ENCODE measurements around the gene RCOR1. TPM values are rescaled to one million over a fixed set of nuclear protein-coding genes. Genes with fewer than 3 reads are reported as not detected.

The RCOR1 gene
- total and polyA plus RNA-seq, 2 of the 8 experiments (the other 6 are each of a cell fraction or from before 2014, with no cell fraction given), result 12.3 to 26.3 TPM

- H4K5ac ChIP-seq (ENCODE audit: insufficient read length, low read depth, low read length), result no peak overlapping the region
- no peak overlapping the region for H3K27ac ChIP-seq (ENCODE audit: low read depth, low read length)
- no peak overlapping the region for H2AFZ ChIP-seq (ENCODE audit: low read length)
- CTCF ChIA-PET (ENCODE audit: partially characterized antibody), result interaction anchor here (0.8 kb wide), 1 partner anchor 22 kb away, joined by 7 read pairs; no protein-coding TSS in a partner anchor
- H3K79me2 ChIP-seq (ENCODE audit: control insufficient read depth in 1 of 2, insufficient read depth in 2 of 2, low read length in 2 of 2), result peaks cover 0 to 51% of the 10 kb centered on the region in 2 experiments; a peak in 3 of 4 replicates
- H2BK5ac ChIP-seq (ENCODE audit: low read depth, low read length), result no peak overlapping the region
- POLR2A ChIA-PET (ENCODE audit: partially characterized antibody), result interaction anchor here (1.0 kb wide), 1 partner anchor 10 kb away, joined by 3 read pairs; no protein-coding TSS in a partner anchor
- H3K18ac ChIP-seq (ENCODE audit: extremely low read depth, low read length), result no peak overlapping the region
- H3K56ac ChIP-seq (replicated peaks; ENCODE audit: insufficient read length, low read depth, low read length), result no peak overlapping the region
- H3K4ac ChIP-seq (replicated peaks; ENCODE audit: insufficient read length, low read depth, low read length), result no peak overlapping the region
- no peaks in the 10 kb centered on the region for H3K27me3 ChIP-seq (replicated peaks in 1 of 4; ENCODE audit: control insufficient read depth in 3 of 4, extremely low read depth in 1 of 4, insufficient read depth in 3 of 4, low read length in 3 of 4)
- H3K4me1 ChIP-seq (replicated peaks in 1 of 4; ENCODE audit: control insufficient read depth in 3 of 4, insufficient read depth in 4 of 4, low read length in 3 of 4), result no peaks in the 10 kb centered on the region
- 93% methylated on average over 5 of the region's 5 CpGs; no CpG with 5 or more reads in 1 of the 2 experiments for WGBS, 2 experiments (ENCODE audit: extremely low coverage in 1 of 2, insufficient coverage in 1 of 2, insufficient read length in 1 of 2, insufficient replicate concordance in 2 of 2, low coverage in 1 of 2, low lambda C conversion rate in 2 of 2, missing lambda C conversion rate in 1 of 2)
- H2BK12ac ChIP-seq (ENCODE audit: low read depth, low read length), result no peak overlapping the region
- H3K36me3 ChIP-seq (ENCODE audit: control insufficient read depth in 2 of 4, insufficient read depth in 4 of 4, low read length in 3 of 4), result peaks cover 0 to 4% (median 0%) of the 10 kb centered on the region in 4 experiments; a peak in 2 of 8 replicates
- H3K14ac ChIP-seq (ENCODE audit: insufficient read length), result no peak overlapping the region
- H4K20me1 ChIP-seq (replicated peaks in 1 of 2; ENCODE audit: control insufficient read depth in 1 of 2, insufficient read depth in 2 of 2, low read length in 2 of 2), result peaks cover 0 to 1% of the 10 kb centered on the region in 2 experiments
- H2AK5ac ChIP-seq (ENCODE audit: low read depth, low read length), result no peak overlapping the region
- H3K23ac ChIP-seq (ENCODE audit: insufficient read length), result no peak overlapping the region
- FAIRE-seq (no peak), DNase-seq (ENCODE audit: low read depth in 1 of 2, low spot score in 2 of 2) (no peak)
- H4K91ac ChIP-seq (replicated peaks; ENCODE audit: insufficient read length, low read length), result no peak overlapping the region
- H3K4me3 ChIP-seq (ENCODE audit: extremely low read depth in 1 of 4, insufficient read depth in 2 of 4, low read depth in 3 of 4, low read length in 4 of 4), result no peak overlapping the region
- H3K23me2 ChIP-seq (ENCODE audit: low read depth, low read length), result no peaks in the 10 kb centered on the region
- no peaks in the 10 kb centered on the region; the same call in 1 of the 2 replicates for H3K79me1 ChIP-seq (ENCODE audit: low read depth, low read length)
- no peak overlapping the region for H2BK120ac ChIP-seq (replicated peaks; ENCODE audit: low read depth, low read length)
- no peak overlapping the region for H3K4me2 ChIP-seq (ENCODE audit: insufficient read depth in 1 of 2, low read depth in 2 of 2, low read length in 2 of 2)
- no peak overlapping the region for H3K9ac ChIP-seq (replicated peaks in 1 of 4; ENCODE audit: extremely low read depth in 1 of 4, low read depth in 3 of 4, low read length in 3 of 4)
- H2BK15ac ChIP-seq (ENCODE audit: low read length), result no peak overlapping the region
- H4K8ac ChIP-seq (ENCODE audit: extremely low read depth, insufficient read depth, low read length), result no peak overlapping the region
- H2BK20ac ChIP-seq (ENCODE audit: low read length), result no peak overlapping the region
- peaks cover 4 to 5% of the 10 kb centered on the region in 2 experiments; a peak in 3 of 4 replicates for H3K9me3 ChIP-seq (ENCODE audit: insufficient read depth in 2 of 2, low read depth in 1 of 2, low read length in 1 of 2)
- no peak for TF ChIP-seq JUND (IDR thresholded peaks at IDR 0.05; ENCODE audit: low read length)
- no peak for TF ChIP-seq GABPA (IDR thresholded peaks at IDR 0.05; ENCODE audit: borderline replicate concordance, insufficient read depth, low read length)
- no peak for TF ChIP-seq KDM5A (IDR thresholded peaks at IDR 0.05; ENCODE audit: low read length)
- TF ChIP-seq, protein P1, sequence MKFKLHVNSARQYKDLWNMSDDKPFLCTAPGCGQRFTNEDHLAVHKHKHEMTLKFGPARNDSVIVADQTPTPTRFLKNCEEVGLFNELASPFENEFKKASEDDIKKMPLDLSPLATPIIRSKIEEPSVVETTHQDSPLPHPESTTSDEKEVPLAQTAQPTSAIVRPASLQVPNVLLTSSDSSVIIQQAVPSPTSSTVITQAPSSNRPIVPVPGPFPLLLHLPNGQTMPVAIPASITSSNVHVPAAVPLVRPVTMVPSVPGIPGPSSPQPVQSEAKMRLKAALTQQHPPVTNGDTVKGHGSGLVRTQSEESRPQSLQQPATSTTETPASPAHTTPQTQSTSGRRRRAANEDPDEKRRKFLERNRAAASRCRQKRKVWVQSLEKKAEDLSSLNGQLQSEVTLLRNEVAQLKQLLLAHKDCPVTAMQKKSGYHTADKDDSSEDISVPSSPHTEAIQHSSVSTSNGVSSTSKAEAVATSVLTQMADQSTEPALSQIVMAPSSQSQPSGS (IDR thresholded peaks at IDR 0.05; ENCODE audit: low read length), result no peak
- TF ChIP-seq SIRT6 (IDR thresholded peaks at IDR 0.05; ENCODE audit: low read length), result no peak
- TF ChIP-seq ATF3 (IDR thresholded peaks at IDR 0.05; ENCODE audit: insufficient read depth, low read depth, low read length), result no peak
- TF ChIP-seq RXRA (IDR thresholded peaks at IDR 0.05; ENCODE audit: insufficient read depth, low read depth, low read length), result no peak
- TF ChIP-seq CREB1 (IDR thresholded peaks at IDR 0.05), result no peak
- TF ChIP-seq POLR2AphosphoS5 (IDR thresholded peaks at IDR 0.05; ENCODE audit: low read depth, low read length), result no peak
- no peak for TF ChIP-seq BCL11A (IDR thresholded peaks at IDR 0.05; ENCODE audit: low read depth in 2 of 2, low read length in 2 of 2)
- no peak for TF ChIP-seq HDAC6 (IDR thresholded peaks at IDR 0.05; ENCODE audit: low read depth, low read length)
- TF ChIP-seq YY1 (IDR thresholded peaks at IDR 0.05; ENCODE audit: low read depth, low read length), result no peak
Measured at GRCh38 chr14:102672410-102672960, 80.0 kb downstream of the RCOR1 start.
